K562 treated with DMSO at 1 percent for 12 hours (cell line): ENCODE results near the gene CHKA. TPM values are rescaled to one million over a fixed set of nuclear protein-coding genes. Genes with fewer than 3 reads are reported as not detected.

Source experiments
- total RNA-seq: library from RNA; unstranded; fragments of 300-600 nt; gene quantifications from 2 replicates; pipeline ENCODE4 v1.2.3, GENCODE V29; 2022; ENCODE audit not compliant: insufficient read depth

The CHKA gene
- total RNA-seq, result 27.1 and 48.4 TPM in 2 replicates

GRCh38 chr11:68121067-68121899 is at the start of gene CHKA:
Gene CHKA, minus strand, starts transcription at chr11:68121388. Its CDS starts 211 bp downstream, at chr11:68121177.

GRCh38 chr11:68038718-68039525 is 82.3 kb downstream of the CHKA start, which contains the start of gene TCIRG1:
Gene TCIRG1, plus strand, starts transcription at chr11:68039025. Its CDS starts 2,247 bp downstream, at chr11:68041272.

GRCh38 chr11:68030318-68031143 is 90.7 kb downstream of the CHKA start, which contains the start of gene NDUFS8:
Gene NDUFS8, plus strand, starts transcription at chr11:68030681. Its CDS starts 1,471 bp downstream, at chr11:68032152.

GRCh38 chr11:68010090-68011041 is 110.8 kb downstream of the CHKA start, which contains the start of gene ALDH3B1:
Gene ALDH3B1, plus strand, starts transcription at chr11:68010327. Its CDS starts 4,971 bp downstream, at chr11:68015298.

GRCh38 chr11:68003846-68004550 is 117.2 kb downstream of the CHKA start, which contains the start of gene UNC93B1:
Gene UNC93B1, minus strand, starts transcription at chr11:68004097. Its CDS starts 54 bp downstream, at chr11:68004043.

Other genes starting within 250 kb of the CHKA start
- 6.2 and 6.5 TPM in 2 replicates for gene UNC93B1, start 117.3 kb downstream of the CHKA start, total RNA-seq
- 1.2 and 2.0 TPM in 2 replicates for gene ALDH3B1, start 111.1 kb downstream of the CHKA start, total RNA-seq
- 231 and 300 TPM in 2 replicates for gene NDUFS8, start 90.7 kb downstream of the CHKA start, total RNA-seq
- gene TCIRG1, start 82.4 kb downstream of the CHKA start, total RNA-seq, result 66.5 and 127 TPM in 2 replicates
- gene KMT5B, start 91.9 kb upstream of the CHKA start, total RNA-seq, result 6.7 and 15.8 TPM in 2 replicates
- gene C11orf24, start 150.6 kb upstream of the CHKA start, total RNA-seq, result 50.9 and 70.4 TPM in 2 replicates
- gene LRP5, start 191.2 kb upstream of the CHKA start, total RNA-seq, result 28.7 and 35.8 TPM in 2 replicates